Panc1 (cell line): ENCODE measurements around the gene OR5B21. TPM values are rescaled to one million over a fixed set of nuclear protein-coding genes. Genes with fewer than 3 reads are reported as not detected.

ENCODE experiments used
- ATAC-seq: fragments of 200-7000 bp; cut with Tn5 transposase; 2 replicates; pipeline ENCODE4 v1.9.1; 2020; ENCODE audit warnings: mild to moderate bottlenecking, moderate library complexity
- BruUV-seq: library from RNA; stranded (reverse); fragments of 400-500 nt; replicated peaks from 2 replicates; lab custom pipeline; 2021; lab: Mats Ljungman, UMichigan
- CTCF ChIA-PET: fragments of 300-600 bp; sonication (Branson Sonifier 250); formaldehyde crosslinking; loops from one replicate; lab custom pipeline; 2022; ENCODE audit warnings: antibody characterized with exemption; lab: Charles Lee
- POLR2A ChIA-PET: fragments of 300-600 bp; sonication (Branson Sonifier 250); formaldehyde crosslinking; loops from one replicate; lab custom pipeline; 2022; ENCODE audit warnings: antibody characterized with exemption; lab: Charles Lee
- DNase-seq: peaks from one replicate; pipeline ENCODE4 v3.0.0-alpha.2; 2010; ENCODE audit warnings: low read depth, low spot score
- H3K27ac ChIP-seq: 2 replicates; pipeline ENCODE4 v1.5.1; 2011; ENCODE audit warnings: mild to moderate bottlenecking, low read length, inconsistent platforms
- H3K27me3 ChIP-seq: fragments of 200-500 bp; sonication (Bioruptor generic); 2 replicates; pipeline ENCODE4 v1.6.0; 2014; ENCODE audit warnings: low read length, inconsistent platforms; ENCODE audit not compliant: control insufficient read depth, insufficient read depth
- H3K36me3 ChIP-seq: fragments of 200-500 bp; sonication (Bioruptor generic); 2 replicates; pipeline ENCODE4 v1.5.1; 2014; ENCODE audit warnings: inconsistent platforms, mild to moderate bottlenecking, low read length, moderate library complexity; ENCODE audit not compliant: control insufficient read depth, insufficient read depth
- H3K4me1 ChIP-seq: 2 replicates; pipeline ENCODE4 v1.5.1; 2011; ENCODE audit warnings: inconsistent platforms, mild to moderate bottlenecking, low read length, moderate library complexity; ENCODE audit not compliant: control insufficient read depth, insufficient read depth
- H3K4me3 ChIP-seq, 2 experiments: 2 replicates each; pipeline ENCODE4 v1.5.1; 2011 to 2012; ENCODE audit warnings: low read depth in 2 of 2, low read length in 2 of 2, mild to moderate bottlenecking in 2 of 2, inconsistent platforms in 1 of 2, moderate library complexity in 1 of 2
- H3K9me3 ChIP-seq: fragments of 200-500 bp; sonication (Bioruptor generic); 2 replicates; pipeline ENCODE4 v1.5.1; 2014; ENCODE audit warnings: low read depth, mild to moderate bottlenecking, inconsistent platforms, low read length, moderate library complexity; ENCODE audit not compliant: control insufficient read depth, insufficient read depth
- POLR2AphosphoS5 ChIP-seq: IDR thresholded peaks from 2 replicates; pipeline ENCODE4 v1.6.1; 2012; ENCODE audit warnings: mild to moderate bottlenecking, low read depth, low read length, moderate library complexity
- SIN3A ChIP-seq: IDR thresholded peaks from 2 replicates; pipeline ENCODE4 v1.6.1; 2012; ENCODE audit warnings: low read depth, mild to moderate bottlenecking, low read length, moderate library complexity, borderline replicate concordance; ENCODE audit not compliant: insufficient read depth
- TCF7L2 ChIP-seq: IDR thresholded peaks from 2 replicates; pipeline ENCODE4 v1.6.1; 2011; ENCODE audit warnings: mild to moderate bottlenecking, low read depth, low read length, inconsistent platforms
- in situ Hi-C: cut with HindIII; loops from 2 replicates; pipeline ENCODE4 v1.10.0; 2016; ENCODE audit warnings: low sequenced_read_pairs, low pct_unique_long_range_greater_than_20kb
- intact Hi-C: fragments of 100-400 bp; cut with micrococcal nuclease; formaldehyde crosslinking; loops from one replicate; pipeline ENCODE4 v1.10.0; 2022; ENCODE audit not compliant: unreplicated experiment
- total RNA-seq: library from RNA; stranded (reverse); gene quantifications from one replicate; pipeline ENCODE4 v1.2.1, GENCODE V29; 2021; ENCODE audit not compliant: unreplicated experiment
- TF ChIP-seq, protein P1 (sequence below), 2 experiments: IDR thresholded peaks; 2 replicates each; pipeline ENCODE4 v1.6.1; 2011 to 2012; ENCODE audit warnings: low read depth in 2 of 2, control low read depth in 1 of 2, low read length in 1 of 2, mild to moderate bottlenecking in 1 of 2, moderate library complexity in 1 of 2; ENCODE audit not compliant: insufficient read depth in 1 of 2
- TF ChIP-seq, protein P2 (sequence below): fragments of 450-650 bp; IDR thresholded peaks from 2 replicates; pipeline ENCODE4 v1.5.1; 2017; ENCODE audit warnings: mild to moderate bottlenecking

Gene OR5B21
- total RNA-seq, 1 experiment from 2014 or later = not detected

DNA sequence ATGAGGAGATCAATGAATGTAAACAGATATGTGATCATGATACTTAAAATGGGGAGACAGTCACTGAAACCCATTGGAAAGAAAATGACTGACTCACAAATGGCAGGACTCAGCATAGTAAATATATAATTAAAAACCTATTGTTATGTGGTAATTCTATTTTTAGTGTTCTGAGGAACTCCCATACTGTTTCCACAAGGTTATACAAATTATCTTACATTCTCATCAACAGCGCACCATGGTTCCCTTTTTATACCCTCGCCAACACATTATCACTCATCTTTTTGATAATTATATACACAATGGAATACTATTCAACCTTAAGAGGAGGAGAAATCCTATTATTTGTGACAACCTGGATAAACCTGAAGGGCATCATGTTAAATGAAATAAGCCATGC, 17.1 kb downstream of the OR5B21 start:
- POLR2A ChIA-PET = no interaction called here
- in situ Hi-C loops = no loop called here
- ATAC-seq = no peak

DNA sequence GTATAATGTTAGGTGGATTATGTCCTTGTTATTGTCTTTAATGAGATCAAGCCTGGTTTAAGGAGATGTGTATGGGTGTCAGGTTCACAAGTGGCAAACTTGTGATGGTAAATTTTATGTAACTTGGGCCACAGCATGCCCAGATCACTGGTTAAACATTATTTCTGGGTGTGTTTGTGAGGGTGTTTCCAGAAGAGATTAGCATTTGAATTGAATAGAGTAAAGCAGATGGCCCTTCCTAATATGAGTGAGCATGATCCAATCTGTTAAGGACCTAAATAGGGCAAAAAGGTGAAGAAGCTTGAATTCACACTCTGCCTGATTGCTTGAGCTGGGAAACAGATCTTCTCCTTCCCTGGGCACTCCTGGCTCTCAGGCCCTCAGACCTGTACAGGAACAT, 20.7 kb downstream of the OR5B21 start:
- DNase-seq (no peak), ATAC-seq (no peak)
- no peak overlapping the region for H3K27ac ChIP-seq
- no peaks in the 10 kb centered on the region for H3K36me3 ChIP-seq
- no peak for TF ChIP-seq TCF7L2
- TF ChIP-seq, protein P1, sequence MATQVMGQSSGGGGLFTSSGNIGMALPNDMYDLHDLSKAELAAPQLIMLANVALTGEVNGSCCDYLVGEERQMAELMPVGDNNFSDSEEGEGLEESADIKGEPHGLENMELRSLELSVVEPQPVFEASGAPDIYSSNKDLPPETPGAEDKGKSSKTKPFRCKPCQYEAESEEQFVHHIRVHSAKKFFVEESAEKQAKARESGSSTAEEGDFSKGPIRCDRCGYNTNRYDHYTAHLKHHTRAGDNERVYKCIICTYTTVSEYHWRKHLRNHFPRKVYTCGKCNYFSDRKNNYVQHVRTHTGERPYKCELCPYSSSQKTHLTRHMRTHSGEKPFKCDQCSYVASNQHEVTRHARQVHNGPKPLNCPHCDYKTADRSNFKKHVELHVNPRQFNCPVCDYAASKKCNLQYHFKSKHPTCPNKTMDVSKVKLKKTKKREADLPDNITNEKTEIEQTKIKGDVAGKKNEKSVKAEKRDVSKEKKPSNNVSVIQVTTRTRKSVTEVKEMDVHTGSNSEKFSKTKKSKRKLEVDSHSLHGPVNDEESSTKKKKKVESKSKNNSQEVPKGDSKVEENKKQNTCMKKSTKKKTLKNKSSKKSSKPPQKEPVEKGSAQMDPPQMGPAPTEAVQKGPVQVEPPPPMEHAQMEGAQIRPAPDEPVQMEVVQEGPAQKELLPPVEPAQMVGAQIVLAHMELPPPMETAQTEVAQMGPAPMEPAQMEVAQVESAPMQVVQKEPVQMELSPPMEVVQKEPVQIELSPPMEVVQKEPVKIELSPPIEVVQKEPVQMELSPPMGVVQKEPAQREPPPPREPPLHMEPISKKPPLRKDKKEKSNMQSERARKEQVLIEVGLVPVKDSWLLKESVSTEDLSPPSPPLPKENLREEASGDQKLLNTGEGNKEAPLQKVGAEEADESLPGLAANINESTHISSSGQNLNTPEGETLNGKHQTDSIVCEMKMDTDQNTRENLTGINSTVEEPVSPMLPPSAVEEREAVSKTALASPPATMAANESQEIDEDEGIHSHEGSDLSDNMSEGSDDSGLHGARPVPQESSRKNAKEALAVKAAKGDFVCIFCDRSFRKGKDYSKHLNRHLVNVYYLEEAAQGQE (IDR thresholded peaks at IDR 0.05; ENCODE audit: insufficient read depth in 1 of 2, low read depth in 2 of 2, low read length in 1 of 2) = no peak
- TF ChIP-seq SIN3A = no peak
- no peak for TF ChIP-seq POLR2AphosphoS5
- TF ChIP-seq, protein P2, sequence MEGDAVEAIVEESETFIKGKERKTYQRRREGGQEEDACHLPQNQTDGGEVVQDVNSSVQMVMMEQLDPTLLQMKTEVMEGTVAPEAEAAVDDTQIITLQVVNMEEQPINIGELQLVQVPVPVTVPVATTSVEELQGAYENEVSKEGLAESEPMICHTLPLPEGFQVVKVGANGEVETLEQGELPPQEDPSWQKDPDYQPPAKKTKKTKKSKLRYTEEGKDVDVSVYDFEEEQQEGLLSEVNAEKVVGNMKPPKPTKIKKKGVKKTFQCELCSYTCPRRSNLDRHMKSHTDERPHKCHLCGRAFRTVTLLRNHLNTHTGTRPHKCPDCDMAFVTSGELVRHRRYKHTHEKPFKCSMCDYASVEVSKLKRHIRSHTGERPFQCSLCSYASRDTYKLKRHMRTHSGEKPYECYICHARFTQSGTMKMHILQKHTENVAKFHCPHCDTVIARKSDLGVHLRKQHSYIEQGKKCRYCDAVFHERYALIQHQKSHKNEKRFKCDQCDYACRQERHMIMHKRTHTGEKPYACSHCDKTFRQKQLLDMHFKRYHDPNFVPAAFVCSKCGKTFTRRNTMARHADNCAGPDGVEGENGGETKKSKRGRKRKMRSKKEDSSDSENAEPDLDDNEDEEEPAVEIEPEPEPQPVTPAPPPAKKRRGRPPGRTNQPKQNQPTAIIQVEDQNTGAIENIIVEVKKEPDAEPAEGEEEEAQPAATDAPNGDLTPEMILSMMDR = no peak
- BruUV-seq = no TSS peak
- intact Hi-C loops = no loop called here
- 0 out of 2 replicates have a peak, but pooled peaks cover 2% of the 10 kb centered on the region for H3K27me3 ChIP-seq
- ChIA-PET CTCF (no interaction called here), POLR2A (no interaction called here)
- H3K4me3 ChIP-seq = no peak overlapping the region
- H3K9me3 ChIP-seq = no peaks in the 10 kb centered on the region
- H3K4me1 ChIP-seq = no peaks in the 10 kb centered on the region
- in situ Hi-C loops = no loop called here

More for the DNA sequence above, 17.1 kb downstream of the OR5B21 start:
- Histone ChIP-seq H3K36me3 (no peaks in the 10 kb centered on the region), H3K4me3 (no peak overlapping the region), H3K27me3 (peaks cover 2% of the 10 kb centered on the region; the same call in 1 of the 2 replicates), H3K9me3 (no peaks in the 10 kb centered on the region), H3K27ac (no peak overlapping the region), H3K4me1 (no peaks in the 10 kb centered on the region)
- intact Hi-C loops = no loop called here
- BruUV-seq = no TSS peak
- no peak for DNase-seq
- TF ChIP-seq, protein P1 (IDR thresholded peaks at IDR 0.05; ENCODE audit: insufficient read depth in 1 of 2, low read depth in 2 of 2, low read length in 1 of 2) = no peak
- no peak for TF ChIP-seq TCF7L2
- CTCF ChIA-PET = no interaction called here
